GM19193 (cell line): Measurements from ENCODE around the gene WNT5A.

ENCODE experiments used
- POLR2A ChIP-seq: IDR thresholded peaks from 4 replicates; pipeline ENCODE4 v1.6.1; 2011; ENCODE audit not compliant: insufficient read depth, insufficient read length; ENCODE audit errors: extremely low read depth

WNT5A gene

DNA sequence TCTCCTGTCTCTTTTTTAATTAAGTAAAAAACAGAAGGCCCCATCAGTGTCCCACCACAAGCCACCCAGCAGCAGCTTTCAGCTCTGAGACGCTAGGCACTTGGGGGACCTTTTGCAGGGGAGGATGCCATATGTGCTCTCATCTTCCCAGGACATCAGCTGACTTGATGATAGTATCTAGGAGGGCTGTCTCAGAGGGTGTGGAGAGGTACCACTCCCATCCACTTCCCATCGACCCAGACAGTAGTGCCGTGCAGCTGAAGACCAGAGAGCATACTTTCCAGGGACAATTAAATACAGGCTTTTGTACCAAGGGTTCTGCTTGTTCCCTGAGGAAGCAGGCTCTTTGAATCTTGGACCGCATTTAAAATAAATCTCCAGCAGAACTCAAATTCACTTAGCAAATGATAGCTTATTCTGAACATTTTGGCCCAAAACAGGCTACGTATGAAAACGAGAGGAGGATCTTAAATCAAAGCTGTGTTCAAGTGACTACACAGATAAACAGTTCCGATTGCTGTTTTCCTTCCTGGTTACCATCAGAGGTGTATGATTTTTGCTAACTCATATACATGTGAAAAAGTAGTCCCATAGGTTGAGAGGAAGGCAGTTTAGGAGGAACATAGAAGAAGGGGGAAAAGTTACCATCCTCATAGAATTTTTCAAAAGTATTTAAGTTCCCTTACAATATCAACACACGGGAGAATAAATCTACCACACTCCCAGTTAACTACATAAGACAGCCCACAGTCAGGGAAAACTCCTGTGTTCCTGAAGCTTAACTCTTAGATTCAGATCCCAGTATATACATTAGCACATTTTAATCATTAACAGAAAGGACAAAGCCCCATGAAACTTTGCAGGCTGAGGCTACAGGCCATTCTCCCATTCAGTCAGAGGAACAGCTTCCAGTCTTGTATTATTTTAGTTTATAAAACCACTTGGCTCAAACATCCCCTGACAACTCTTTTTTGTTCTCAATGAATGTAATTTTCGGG lies 9.5 kb downstream of the WNT5A start:
- TF ChIP-seq POLR2A, result no peak

DNA sequence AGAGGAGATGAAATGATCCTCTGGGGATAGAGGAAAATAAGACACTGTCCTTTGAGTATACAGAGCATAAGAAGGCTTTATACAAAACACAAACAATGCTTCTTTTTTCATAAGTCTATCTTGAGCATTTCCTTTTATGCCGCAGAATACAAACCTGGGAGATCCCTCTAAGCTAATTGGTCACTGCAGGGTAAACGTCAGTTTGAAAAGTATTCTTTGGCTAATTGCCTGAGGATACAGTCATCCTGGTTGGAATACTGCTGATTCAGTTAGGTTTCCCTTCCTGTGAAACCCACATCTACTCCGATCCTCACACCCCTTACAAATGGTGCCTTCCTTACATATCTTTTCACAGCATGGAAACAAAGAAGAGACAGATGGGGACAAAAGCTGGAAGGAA lies 10.6 kb downstream of the WNT5A start:
- no peak for TF ChIP-seq POLR2A

DNA sequence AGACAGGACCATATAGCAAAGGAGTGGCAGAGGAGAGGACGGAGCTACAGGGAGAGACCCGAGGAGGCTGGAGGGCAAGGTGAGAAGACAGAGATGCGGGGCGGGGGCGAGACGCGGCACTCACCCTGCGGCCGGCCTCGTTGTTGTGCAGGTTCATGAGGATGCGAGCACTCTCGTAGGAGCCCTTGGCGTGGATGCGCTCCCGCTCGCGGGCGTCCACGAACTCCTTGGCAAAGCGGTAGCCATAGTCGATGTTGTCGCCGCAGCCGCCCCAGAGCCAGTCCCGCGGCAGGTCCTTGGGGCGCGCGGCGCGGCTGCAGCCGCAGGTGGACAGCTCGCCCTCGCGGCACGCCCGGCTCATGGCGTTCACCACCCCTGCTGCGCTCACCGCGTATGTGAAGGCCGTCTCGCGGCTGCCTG lies 12.9 kb downstream of the WNT5A start:
- TF ChIP-seq POLR2A, result no peak

GRCh38 chr3:55473788-55474187 lies 13.3 kb downstream of the WNT5A start:
- TF ChIP-seq POLR2A, result no peak

DNA sequence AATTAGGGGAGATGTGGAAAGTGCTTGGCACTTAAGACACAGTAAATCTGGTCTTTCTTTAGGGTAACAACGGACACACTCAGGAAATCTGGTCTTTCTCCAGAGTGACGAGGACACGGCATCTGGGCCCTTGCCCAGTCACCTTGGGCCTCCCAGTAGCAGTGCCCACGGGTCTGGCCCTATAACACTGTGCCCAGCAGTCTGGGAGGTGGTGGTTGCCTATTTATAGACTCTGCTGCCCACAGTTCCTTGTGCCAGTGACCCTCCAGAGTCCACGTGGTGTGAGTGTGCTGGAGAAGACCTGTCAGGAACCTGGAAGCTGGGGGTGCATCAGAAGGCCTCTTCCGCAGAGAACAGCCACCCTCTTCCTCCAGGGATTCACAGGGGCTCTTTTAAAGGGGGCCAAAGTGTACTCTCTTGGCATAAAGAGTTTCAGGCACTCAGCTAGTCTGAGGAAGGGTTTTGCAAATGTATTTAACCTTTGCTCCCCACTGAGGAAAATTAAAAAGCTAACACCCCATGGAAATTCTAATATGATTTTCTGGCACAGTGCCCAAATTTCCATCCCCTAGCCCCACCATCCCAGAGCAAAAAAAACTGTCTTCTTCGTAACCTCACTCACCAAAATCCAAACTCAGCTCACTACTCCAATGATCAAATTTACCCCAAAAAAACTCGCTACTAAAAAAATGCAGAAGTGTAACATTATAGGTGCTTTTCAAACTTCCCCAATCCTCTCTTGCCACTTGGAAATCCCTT lies 15.4 kb downstream of the WNT5A start:
- TF ChIP-seq POLR2A, result no peak

DNA sequence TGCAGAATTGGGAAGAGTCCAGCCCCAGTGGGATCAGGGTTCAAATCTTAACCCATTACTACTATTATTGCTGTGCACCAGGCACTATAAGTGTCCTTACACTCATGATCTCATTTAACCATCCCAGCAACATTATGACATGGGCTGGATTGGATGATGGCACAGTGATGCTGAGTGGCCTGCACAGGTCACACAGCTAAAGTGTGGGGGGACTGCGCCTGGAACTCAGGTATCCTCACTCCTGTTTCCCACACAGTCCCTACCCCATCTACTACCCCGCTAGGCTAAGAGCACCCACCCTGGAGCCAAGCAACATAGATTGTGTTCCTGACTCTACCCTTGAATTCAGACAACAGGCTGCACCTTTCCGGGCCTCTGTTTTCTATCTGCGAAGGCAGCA lies 16.0 kb downstream of the WNT5A start:
- TF ChIP-seq POLR2A, result no peak

DNA sequence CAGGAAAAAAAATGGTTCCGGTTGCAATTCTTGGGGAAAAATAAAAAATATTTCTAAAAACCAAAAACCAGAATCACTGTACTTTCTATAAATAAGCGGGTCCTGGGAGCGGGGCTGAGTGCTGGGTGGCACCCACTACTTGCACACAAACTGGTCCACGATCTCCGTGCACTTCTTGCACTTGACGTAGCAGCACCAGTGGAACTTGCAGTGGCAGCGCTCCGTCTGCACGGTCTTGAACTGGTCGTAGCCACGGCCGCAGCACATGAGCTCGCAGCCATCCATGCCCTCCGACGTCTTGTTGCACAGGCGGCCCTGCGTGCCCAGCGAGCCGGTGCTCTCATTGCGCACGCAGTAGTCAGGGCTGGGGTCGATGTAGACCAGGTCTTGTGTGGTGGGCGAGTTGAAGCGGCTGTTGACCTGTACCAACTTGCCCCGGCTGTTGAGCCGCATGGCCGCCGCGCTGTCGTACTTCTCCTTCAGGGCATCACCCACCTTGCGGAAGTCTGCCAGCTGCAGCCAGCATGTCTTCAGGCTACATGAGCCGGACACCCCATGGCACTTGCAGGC lies 17.1 kb downstream of the WNT5A start:
- no peak for TF ChIP-seq POLR2A

- no peak for TF ChIP-seq POLR2A
These were observed 18.9 kb downstream of the WNT5A start for GRCh38 chr3:55468251-55468650.

DNA sequence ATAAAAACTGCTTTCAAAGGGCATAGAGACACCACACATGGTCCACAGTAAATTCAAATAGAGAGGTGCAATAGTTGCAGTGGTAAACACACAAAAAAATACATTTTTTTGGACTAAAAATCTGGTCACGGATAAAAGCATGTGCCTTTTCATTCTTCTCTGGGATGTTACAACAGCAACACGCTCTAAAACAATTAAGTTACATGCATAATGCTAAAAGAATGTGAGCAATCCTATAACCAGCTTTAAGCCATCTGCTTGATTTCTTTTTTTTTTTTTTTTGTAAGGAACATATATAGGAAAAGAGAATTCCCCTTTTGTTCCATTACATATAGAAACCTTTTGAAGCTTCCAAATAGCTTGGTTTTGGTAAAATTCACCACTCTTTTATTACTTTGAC lies 20.0 kb downstream of the WNT5A start:
- no peak for TF ChIP-seq POLR2A

DNA sequence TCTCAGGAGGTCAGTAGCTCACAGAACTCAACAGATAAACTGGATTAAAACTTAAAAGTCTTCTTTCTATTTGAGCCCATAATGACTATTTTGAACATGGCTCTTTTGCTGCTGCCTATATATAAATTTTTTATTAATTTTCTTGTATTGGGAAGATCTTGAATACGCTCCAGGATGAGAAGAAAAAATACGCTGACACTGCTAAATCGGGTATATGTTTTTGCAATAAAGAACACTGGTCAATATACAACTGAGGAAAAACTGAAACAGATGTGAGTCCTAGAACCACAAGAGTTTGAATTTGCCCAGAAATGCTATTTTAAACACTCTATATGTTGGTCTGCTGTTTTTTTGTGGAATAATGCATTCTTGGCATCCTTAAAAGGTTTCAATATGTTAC lies 20.6 kb downstream of the WNT5A start:
- no peak for TF ChIP-seq POLR2A

- TF ChIP-seq POLR2A, result no peak
These were observed 25.2 kb downstream of the WNT5A start for GRCh38 chr3:55461896-55462295.

- no peak for TF ChIP-seq POLR2A
These were observed 27.3 kb downstream of the WNT5A start for GRCh38 chr3:55459838-55460237.

GRCh38 chr3:55458181-55458790 lies 28.8 kb downstream of the WNT5A start:
- no peak for TF ChIP-seq POLR2A

DNA sequence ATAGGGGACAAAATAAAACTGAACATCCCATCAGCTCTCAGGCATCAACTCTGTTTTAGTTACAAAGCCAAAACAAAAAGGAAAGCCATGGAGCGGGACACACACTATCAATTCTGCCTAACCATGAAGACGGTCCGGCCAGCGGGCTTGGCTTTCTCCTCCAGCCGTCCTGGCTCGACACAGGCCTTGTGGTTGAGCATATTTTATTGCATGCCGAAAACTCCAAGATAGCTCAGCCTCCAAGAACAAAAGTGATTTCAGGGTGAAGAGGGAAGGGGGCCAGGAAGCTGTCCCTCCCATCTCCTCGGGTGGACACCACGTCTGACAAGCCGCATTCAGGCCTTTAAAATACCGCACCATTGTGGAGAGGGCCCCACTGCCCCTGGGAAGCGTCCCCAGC lies 31.2 kb downstream of the WNT5A start:
- no peak for TF ChIP-seq POLR2A

DNA sequence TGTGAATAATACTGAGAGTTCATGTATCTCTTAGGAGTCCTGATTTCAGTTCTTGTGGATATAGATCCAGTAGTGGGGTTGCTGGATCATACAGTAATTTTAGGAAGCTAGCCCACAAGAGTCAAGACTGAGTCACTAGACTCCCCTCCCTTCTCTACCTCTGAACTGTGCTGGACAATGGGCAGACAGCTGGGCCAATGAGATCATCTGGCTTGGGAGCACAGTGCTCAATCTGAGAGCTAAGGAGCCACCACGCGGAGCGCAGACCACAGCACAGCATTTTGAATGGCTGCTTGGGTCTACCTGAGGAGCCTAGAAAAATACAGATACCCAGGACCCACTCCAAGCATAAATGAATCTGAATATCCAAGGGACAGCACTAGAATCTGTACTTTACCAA lies 32.5 kb downstream of the WNT5A start:
- TF ChIP-seq POLR2A, result no peak
